ENCODE results near the gene HYKK. TPM values are rescaled to one million over a fixed set of nuclear protein-coding genes. Genes with fewer than 3 reads are reported as not detected.

Gene HYKK
- total RNA-seq, 1 experiment from 2014 or later: 19.8 TPM

DNA sequence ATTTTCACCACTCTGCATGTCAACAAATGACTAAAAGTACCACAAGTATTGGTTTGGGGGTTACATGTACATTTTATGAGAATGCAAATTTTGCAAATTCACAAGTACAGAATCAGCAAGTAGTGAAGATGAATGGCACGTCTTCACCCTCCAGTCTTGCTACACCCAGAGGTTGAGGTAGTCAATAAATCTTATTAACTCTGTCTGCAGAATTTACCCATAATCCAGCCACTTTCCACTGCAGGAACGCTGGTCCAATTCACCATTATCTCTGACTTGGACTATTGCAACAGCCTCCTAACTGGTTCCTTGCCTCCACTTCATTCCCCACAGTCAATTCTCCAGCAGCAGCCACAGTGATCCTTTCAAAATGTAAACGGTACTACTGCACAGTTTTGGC, 43.4 kb downstream of the HYKK start:
- BruUV-seq (replicated peaks): no TSS peak
- Histone ChIP-seq H3K27ac (ENCODE audit: low read length) (no peak overlapping the region), H3K9me3 (ENCODE audit: control insufficient read depth, insufficient read depth, low read depth, low read length) (no peaks in the 10 kb centered on the region), H3K4me1 (ENCODE audit: control insufficient read depth, insufficient read depth, low read length) (peaks cover 3% of the 10 kb centered on the region; the same call in 1 of the 2 replicates), H3K36me3 (ENCODE audit: control insufficient read depth, insufficient read depth, low read length) (peaks cover 27% of the 10 kb centered on the region), H3K4me3 (ENCODE audit: low read depth in 2 of 2, low read length in 2 of 2) (no peak overlapping the region), H3K27me3 (ENCODE audit: control insufficient read depth, insufficient read depth, low read length) (no peaks in the 10 kb centered on the region)
- TF ChIP-seq SIN3A (IDR thresholded peaks at IDR 0.05; ENCODE audit: borderline replicate concordance, insufficient read depth, low read depth, low read length) (no peak), POLR2AphosphoS5 (IDR thresholded peaks at IDR 0.05; ENCODE audit: low read depth, low read length) (0 out of 2 replicates have a peak, but pooled peaks have one; percentile 52), TCF7L2 (IDR thresholded peaks at IDR 0.05; ENCODE audit: low read depth, low read length) (no peak)
- TF ChIP-seq, protein P1, sequence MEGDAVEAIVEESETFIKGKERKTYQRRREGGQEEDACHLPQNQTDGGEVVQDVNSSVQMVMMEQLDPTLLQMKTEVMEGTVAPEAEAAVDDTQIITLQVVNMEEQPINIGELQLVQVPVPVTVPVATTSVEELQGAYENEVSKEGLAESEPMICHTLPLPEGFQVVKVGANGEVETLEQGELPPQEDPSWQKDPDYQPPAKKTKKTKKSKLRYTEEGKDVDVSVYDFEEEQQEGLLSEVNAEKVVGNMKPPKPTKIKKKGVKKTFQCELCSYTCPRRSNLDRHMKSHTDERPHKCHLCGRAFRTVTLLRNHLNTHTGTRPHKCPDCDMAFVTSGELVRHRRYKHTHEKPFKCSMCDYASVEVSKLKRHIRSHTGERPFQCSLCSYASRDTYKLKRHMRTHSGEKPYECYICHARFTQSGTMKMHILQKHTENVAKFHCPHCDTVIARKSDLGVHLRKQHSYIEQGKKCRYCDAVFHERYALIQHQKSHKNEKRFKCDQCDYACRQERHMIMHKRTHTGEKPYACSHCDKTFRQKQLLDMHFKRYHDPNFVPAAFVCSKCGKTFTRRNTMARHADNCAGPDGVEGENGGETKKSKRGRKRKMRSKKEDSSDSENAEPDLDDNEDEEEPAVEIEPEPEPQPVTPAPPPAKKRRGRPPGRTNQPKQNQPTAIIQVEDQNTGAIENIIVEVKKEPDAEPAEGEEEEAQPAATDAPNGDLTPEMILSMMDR (IDR thresholded peaks at IDR 0.05): no peak
- TF ChIP-seq, protein P2, sequence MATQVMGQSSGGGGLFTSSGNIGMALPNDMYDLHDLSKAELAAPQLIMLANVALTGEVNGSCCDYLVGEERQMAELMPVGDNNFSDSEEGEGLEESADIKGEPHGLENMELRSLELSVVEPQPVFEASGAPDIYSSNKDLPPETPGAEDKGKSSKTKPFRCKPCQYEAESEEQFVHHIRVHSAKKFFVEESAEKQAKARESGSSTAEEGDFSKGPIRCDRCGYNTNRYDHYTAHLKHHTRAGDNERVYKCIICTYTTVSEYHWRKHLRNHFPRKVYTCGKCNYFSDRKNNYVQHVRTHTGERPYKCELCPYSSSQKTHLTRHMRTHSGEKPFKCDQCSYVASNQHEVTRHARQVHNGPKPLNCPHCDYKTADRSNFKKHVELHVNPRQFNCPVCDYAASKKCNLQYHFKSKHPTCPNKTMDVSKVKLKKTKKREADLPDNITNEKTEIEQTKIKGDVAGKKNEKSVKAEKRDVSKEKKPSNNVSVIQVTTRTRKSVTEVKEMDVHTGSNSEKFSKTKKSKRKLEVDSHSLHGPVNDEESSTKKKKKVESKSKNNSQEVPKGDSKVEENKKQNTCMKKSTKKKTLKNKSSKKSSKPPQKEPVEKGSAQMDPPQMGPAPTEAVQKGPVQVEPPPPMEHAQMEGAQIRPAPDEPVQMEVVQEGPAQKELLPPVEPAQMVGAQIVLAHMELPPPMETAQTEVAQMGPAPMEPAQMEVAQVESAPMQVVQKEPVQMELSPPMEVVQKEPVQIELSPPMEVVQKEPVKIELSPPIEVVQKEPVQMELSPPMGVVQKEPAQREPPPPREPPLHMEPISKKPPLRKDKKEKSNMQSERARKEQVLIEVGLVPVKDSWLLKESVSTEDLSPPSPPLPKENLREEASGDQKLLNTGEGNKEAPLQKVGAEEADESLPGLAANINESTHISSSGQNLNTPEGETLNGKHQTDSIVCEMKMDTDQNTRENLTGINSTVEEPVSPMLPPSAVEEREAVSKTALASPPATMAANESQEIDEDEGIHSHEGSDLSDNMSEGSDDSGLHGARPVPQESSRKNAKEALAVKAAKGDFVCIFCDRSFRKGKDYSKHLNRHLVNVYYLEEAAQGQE (IDR thresholded peaks at IDR 0.05; ENCODE audit: insufficient read depth in 1 of 2, low read depth in 2 of 2, low read length in 1 of 2): no peak
- no peak for DNase-seq (ENCODE audit: low read depth, low spot score)
- intact Hi-C loops (cut with micrococcal nuclease; ENCODE audit: unreplicated experiment): no loop called here
- in situ Hi-C loops (cut with HindIII; ENCODE audit: low pct_unique_long_range_greater_than_20kb, low sequenced_read_pairs): no loop called here
- CTCF ChIA-PET: no interaction called here
- ATAC-seq: no peak
- POLR2A ChIA-PET: interaction anchor here (1.5 kb wide), 1 partner anchor 14 kb away, joined by 3 read pairs; the partner anchor contains the start of gene CHRNA5

DNA sequence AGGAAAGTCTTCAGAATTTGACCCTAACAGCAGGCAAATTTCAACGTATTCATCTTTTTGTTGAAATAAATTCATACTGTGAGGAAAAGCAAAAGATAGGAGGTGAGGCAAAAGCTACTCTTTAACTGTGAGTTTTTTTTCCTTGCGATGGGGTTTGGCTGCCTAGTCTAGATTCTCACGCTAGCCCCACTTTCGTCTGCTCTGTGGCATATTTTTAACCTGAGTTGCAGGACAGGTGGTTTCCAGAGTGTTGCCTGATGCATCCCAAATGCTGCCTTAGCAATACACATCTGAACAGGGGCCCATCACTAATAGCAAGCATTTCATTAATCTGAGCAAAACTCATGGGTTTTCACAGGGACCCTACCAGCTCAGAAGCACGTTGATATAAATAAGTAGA, 44.5 kb downstream of the HYKK start:
- H3K27me3 ChIP-seq (ENCODE audit: control insufficient read depth, insufficient read depth, low read length): no peaks in the 10 kb centered on the region
- no peak overlapping the region for H3K4me3 ChIP-seq (ENCODE audit: low read depth in 2 of 2, low read length in 2 of 2)
- no peaks in the 10 kb centered on the region for H3K9me3 ChIP-seq (ENCODE audit: control insufficient read depth, insufficient read depth, low read depth, low read length)
- intact Hi-C loops (cut with micrococcal nuclease; ENCODE audit: unreplicated experiment): no loop called here
- DNase-seq (ENCODE audit: low read depth, low spot score) (no peak), ATAC-seq (0 out of 2 replicates have a peak, but pooled peaks have one; percentile 20)
- H3K27ac ChIP-seq (ENCODE audit: low read length): no peak overlapping the region
- TF ChIP-seq POLR2AphosphoS5 (IDR thresholded peaks at IDR 0.05; ENCODE audit: low read depth, low read length): no peak
- TF ChIP-seq, protein P1 (IDR thresholded peaks at IDR 0.05): no peak
- TF ChIP-seq, protein P2 (IDR thresholded peaks at IDR 0.05; ENCODE audit: insufficient read depth in 1 of 2, low read depth in 2 of 2, low read length in 1 of 2): no peak
- no peak for TF ChIP-seq TCF7L2 (IDR thresholded peaks at IDR 0.05; ENCODE audit: low read depth, low read length)
- no peak for TF ChIP-seq SIN3A (IDR thresholded peaks at IDR 0.05; ENCODE audit: borderline replicate concordance, insufficient read depth, low read depth, low read length)
- H3K36me3 ChIP-seq (ENCODE audit: control insufficient read depth, insufficient read depth, low read length): peaks cover 23% of the 10 kb centered on the region
- no TSS peak for BruUV-seq (replicated peaks)
- H3K4me1 ChIP-seq (ENCODE audit: control insufficient read depth, insufficient read depth, low read length): no peaks in the 10 kb centered on the region
- in situ Hi-C loops (cut with HindIII; ENCODE audit: low pct_unique_long_range_greater_than_20kb, low sequenced_read_pairs): no loop called here
- ChIA-PET POLR2A (no interaction called here), CTCF (no interaction called here)

Data from Panc1 (cell line).